NOMO-1 (cell line): ENCODE results near the gene UVSSA.
"Not testable (repeated sequence)": the region's sequence is repeated elsewhere in the genome, so short reads cannot be mapped to it uniquely, and the experiment has no call there.

Experiments
- DNase-seq, 2 experiments: peaks; one replicate each; lab custom pipeline; 2025; ENCODE audit not compliant: unreplicated experiment in 2 of 2; lab: John Stamatoyannopoulos, UW

The UVSSA gene

DNA sequence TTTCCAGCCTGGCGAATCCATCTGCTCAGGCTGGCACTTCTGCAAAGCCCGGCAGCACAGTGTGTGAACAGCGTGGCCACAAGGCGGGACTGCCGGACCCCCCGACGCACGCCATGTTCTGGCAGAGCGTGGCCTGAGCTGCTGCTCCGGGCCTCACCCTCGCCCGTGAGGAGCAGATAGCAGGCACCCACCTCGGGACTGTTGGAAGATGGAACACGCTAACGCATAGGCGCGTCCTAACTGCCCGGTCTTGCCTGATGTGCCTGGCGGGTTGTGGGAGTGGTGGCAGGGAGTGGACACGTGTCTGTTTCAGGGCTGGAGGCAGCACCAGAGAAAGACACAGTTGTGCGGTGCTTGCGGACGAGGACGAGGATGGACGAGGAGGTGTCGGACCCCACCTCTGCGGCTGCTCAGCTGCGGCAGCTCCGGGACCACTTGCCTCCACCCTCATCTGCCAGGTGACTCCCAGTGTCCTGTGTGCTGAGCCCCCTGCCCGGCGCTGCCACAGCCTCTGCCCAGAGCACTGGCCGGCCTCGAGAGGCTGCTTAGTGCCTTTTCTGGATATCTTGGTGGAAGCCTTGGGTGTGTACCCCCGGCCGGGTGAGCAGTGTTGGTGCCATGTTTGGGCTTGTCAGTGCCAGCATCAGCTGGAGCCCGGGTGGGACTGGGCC is 28.2 kb downstream of the UVSSA start:
- DNase-seq, result no peak

DNA sequence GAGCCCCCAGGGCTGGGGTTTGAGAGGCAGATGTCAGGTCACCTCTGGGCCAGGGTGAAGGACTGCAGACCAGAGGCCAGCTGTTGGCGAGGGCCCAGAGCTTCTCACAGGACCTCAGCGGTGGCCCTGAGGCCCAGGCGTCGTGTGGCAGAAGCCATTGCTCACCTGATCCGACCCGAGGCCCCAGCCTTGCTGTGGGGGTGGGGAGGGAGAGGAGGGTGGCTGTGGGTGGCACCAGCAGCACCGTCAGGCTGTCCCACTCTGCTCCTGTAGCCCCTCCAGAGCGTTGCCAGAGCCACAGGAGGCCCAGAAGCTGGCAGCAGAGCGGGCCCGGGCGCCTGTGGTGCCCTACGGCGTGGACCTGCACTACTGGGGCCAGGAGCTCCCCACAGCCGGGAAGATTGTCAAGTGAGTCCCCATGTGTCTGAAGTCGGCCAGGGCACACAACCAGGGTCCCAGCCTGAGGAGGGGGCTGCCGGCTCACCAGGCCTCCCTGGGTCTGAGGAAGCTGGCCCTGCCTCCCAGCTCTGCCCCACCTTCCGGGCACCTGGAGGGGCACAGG is 28.8 kb downstream of the UVSSA start:
- DNase-seq, result no peak

DNA sequence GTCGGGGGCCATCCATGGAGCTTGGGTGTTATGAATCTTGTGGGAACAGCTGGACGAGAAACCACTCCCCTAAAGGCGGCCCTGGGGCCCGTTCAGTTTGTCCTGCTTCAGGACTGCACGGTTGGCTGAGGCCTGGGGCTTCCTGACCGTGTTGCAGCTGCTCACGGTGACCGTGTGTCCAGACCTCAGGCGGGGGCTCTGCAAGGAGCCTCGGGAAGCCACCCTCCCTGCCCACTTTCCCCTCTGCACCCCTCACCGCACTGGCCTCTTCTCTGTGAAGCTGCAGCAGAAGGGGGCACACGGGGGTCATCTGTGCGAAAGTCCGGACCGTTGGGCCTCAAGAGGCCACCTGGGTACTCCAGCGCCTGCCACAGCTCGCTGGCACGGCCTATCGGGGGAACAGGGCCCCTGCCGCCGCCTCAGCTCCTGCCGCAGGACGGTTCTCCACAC is 29.4 kb downstream of the UVSSA start:
- DNase-seq, result no peak

DNA sequence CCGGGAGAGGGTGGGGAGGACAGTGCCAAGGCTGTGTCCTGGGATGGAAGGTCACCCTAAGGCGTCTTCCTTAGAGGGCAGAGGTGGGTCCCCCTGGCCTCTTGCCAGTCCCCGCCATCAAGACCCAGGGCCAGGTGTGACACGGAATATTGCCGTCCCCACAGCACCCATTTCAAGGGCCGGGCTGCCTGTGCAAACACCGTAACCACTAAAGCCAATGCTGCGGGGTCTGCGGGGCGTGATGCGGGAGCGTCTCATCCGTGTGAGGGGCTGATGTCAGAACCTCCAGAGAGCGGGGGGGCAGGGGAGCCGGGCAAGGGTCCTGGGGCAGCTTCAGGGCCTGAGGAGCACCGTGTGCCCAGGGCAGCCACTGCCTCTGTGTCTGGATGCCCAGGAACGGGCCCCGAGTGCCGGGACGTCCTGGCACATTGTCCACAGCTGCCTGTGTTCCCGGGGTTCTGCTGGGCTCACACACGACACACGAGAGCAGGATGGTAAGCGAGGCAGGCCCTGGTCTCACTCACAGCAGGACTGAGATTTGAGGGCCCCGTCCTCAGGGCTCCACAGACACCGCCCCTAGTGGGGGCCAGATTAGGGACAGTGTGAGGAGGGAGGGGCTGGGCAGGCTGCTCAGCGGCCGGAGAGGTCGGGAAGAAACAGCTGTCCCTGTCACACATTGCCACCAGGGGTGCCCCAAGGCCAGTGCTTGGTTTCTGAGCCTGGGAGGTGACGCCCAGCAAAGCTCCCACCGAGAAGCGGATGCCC is 30.0 kb downstream of the UVSSA start:
- DNase-seq, result no peak

DNA sequence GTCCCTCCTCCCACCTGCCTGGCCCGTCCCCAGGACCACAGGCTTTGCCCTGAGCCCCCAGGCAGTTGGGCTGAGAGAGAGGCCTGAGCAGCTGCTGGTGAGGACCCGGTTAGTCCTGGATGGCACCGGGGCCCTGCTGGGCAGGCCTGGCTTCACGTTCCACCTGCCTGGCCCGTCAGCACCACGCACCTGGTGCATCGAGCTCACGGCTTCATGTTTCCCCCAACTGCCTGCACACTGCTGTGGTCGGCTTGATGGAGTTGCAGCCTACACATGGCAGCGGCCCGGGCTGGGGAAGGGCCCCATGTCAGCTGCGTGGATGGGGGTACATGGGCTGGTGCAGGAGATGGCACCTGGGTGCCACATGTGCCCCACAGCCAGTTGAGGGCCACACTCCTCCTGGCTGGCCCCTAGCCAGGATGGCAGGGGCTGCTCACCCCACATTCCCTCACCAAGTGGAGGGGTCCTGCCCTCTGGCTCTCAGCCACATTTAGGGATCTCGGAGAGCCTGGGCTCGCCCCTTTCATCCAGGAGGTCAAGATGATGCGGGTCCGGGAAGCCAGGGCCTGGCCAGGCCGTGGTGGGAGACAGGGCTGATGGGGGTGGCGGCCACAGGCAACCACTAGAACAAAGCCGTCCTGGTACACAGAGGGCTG is 30.7 kb downstream of the UVSSA start:
- no peak for DNase-seq

- DNase-seq, result no peak
Measured at GRCh38 chr4:1378559-1379231, 31.7 kb downstream of the UVSSA start.

GRCh38 chr4:1379351-1379781 is 32.4 kb downstream of the UVSSA start:
- no peak for DNase-seq

GRCh38 chr4:1379801-1380331 is 32.9 kb downstream of the UVSSA start:
- DNase-seq, result no peak

DNA sequence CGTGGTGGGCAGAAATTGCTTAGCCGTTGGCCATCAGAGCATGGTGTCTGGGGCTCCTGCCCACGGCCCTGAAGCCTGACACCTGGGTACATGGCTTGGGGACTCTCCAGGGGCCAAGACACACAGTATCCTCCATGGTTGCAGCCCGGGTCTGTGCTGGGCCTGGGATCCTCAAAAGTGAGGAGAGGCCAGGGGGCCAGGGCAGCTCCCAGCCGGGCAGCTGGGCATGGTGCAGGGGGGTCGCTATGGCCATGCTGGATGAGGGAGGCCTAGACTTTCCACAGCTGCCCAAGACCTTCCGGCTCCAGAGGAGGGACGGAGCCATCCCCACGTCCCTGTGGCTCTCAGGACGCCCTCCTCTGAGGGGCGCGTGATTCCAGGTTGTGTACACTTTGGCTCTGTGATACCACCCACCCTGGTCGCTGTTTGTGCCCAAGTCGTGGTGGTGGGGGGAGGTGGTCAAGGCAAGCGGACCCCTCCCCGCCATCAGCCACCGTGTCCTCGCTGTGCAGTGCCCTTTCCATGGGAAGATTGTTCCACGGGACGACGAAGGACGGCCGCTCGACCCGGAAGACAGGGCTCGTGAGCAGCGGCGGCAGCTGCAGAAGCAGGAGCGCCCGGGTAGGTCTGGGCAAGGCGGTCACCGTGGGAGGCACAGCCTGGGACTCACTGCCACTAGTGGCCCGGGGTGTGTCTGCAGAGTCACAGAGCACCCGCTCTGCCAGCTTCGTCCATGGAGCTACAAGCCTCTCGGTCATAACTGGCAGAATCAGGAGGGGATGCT is 33.6 kb downstream of the UVSSA start:
- DNase-seq, result no peak

- no peak for DNase-seq
Measured at GRCh38 chr4:1381181-1381621, 34.2 kb downstream of the UVSSA start.

DNA sequence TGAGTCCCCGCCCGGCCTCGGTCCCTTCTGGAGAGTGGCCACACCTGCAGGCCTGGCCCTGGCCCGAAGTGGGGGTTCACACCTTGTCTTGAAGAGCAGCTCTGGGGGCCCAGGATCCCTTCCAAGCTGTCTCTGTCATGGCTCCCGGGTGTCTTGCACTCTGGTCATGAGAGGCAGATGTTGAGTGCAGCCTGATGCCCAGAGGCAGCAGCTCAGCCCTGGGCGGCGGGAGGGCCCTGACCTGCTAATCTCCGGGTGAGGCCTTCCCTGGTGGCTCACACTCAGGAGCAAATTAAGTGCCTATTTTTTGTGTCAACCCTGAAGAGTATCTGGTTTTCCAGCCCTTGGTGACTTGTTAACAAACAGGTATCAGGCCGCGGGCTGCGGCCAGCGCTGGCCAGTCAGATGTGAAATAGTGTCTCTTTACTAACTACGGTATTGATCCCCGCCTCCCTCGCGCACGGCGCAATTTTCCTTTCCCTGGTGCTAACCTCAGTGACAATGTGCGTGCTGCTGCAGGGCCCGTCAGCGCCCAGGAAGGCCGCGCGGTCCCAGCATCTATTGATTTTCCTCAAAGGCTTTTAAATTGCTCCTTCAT is 35.0 kb downstream of the UVSSA start:
- DNase-seq, result no peak

DNA sequence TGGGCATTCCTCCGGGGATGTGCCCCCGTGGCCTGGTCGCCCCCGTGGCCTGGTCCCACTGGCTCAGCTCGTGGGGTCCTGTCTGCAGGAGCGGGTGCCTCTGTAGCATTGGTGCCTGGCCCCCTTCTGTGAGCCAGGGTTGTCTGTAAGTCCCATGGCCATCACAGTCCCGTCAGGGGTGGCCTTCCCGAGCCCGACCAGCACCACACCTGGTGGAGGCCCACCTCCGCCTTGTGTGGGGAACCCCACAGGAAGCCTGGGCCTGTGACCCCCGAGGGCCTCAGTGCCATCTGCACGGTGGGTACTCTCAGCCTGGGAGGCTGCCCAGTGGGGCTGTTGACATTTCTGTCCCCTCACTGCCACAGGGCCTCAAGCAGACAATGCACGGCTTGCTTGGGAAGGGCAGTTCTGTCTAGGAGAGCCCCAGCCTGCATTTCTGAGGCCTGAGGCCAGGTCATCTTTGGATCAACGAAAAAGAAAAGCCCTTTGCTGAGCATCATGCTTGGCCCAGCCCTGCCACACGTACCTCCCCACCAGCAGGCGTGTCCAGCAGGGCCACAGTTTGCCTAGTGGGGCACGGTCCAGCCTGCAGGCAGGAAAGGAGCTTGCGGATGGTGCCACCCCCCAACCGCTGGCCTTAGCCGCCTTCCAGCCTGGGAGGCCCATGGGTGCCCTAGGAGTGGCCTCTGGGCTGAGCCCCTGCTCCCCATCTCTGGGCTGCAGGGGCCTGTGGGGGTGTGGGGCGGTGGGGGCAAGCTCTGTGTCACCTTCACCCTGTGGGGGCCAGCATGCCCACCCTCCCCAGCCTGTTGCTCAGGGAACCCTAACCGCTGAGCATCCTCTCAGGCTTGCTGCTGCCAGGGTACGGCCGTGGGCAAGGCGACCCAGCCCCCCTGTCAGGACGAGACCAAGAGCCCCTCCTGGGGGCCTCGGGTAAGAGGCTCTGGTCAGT is 36.0 kb downstream of the UVSSA start:
- no peak for DNase-seq

DNA sequence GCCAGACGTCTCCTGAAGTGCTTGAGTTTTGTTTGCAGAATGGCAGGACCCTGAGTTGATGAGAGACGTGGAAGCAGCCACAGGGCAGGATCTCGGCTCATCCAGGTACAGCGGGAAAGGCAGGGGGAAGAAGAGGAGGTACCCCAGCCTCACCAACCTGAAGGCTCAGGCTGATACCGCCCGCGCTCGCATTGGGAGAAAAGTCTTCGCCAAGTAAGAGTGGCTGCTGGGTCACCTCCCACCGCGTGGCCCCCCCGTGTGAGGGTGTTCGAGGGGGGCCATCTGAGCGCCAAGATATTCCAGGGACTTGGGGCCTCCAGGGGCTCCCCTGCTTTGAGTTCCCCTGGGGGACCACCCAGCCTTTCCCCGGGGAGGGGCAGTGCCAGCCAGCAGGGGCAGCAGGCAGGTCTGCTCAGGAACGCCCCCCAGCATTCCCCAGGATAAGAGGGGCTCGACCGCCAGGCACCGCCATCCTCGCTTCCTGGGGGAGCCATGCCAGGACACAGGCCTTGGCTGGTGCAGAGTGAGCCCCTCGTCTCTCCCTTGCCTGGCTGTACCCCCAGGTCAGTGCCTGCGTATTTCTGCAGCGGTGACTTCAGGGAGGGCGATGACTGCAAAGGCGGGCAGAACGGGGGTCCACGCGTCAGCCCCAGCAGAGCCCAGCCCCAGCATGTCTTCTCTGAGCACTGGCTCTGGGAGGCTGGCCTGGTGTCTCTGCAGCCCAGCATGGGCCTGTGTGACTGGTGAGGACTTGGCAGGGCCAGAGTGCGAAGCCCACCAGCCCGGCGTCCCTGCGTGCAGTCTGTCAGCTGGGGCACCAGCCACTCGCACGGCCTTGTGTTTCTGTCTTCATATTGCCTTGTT is 37.0 kb downstream of the UVSSA start:
- DNase-seq, result no peak

GRCh38 chr4:1384675-1385372 is 37.8 kb downstream of the UVSSA start:
- no peak for DNase-seq

GRCh38 chr4:1385373-1386340 is 38.6 kb downstream of the UVSSA start:
- DNase-seq, result no peak

- DNase-seq, result not testable (repeated sequence)
Measured at GRCh38 chr4:1393363-1393762, 46.4 kb downstream of the UVSSA start.
